Measurements from ENCODE around the gene RPS6KA1.

GRCh38 chr1:26482921-26483320 is 46.6 kb upstream of the RPS6KA1 start:
- no peak for TF ChIP-seq CTCF (conservative IDR thresholded peaks at IDR 0.05 in 1 of 2, IDR thresholded peaks at IDR 0.05 in 1 of 2; ENCODE audit: extremely low read depth in 1 of 2, insufficient read depth in 1 of 2, low read depth in 1 of 2, low read length in 2 of 2)
- TF ChIP-seq EZH2 (IDR thresholded peaks at IDR 0.05; ENCODE audit: borderline replicate concordance, low read length) = no peak
